K562 (cell line): Measurements from ENCODE around the gene SPRED2. TPM values are rescaled to one million over a fixed set of nuclear protein-coding genes. Genes with fewer than 3 reads are reported as not detected.
A peak's percentile ranks its signal among the peaks of the same experiment; 100 is the strongest.

Experiments used
- ATAC-seq: fragments of 200-7000 bp; cut with Tn5 transposase; 3 replicates; pipeline ENCODE4 v1.9.1; 2020; ENCODE audit warnings: moderate library complexity
- BruUV-seq: library from RNA; stranded (reverse); fragments of 400-500 nt; replicated peaks from 2 replicates; lab custom pipeline; 2021; lab: Mats Ljungman, UMichigan
- CTCF ChIA-PET: fragments of 300-600 bp; formaldehyde crosslinking; extraction: SDS; loops from one replicate; lab custom pipeline; 2021; ENCODE audit warnings: low intra/inter-chr PET ratio; lab: Yijun Ruan, JAX
- POLR2A ChIA-PET: fragments of 300-600, 350-650 bp; sonication (Branson Sonifier 250); formaldehyde crosslinking; extraction: SDS; loops from one replicate; lab custom pipeline; 2021; ENCODE audit warnings: antibody characterized with exemption, inconsistent platforms; lab: Yijun Ruan, JAX
- DNase-seq, 4 experiments: peaks; one replicate each; pipeline versions ENCODE4 v3.0.0 to v3.0.0-alpha.2; 2011 to 2018; ENCODE audit warnings: low spot score in 3 of 4, mixed read lengths in 3 of 4; ENCODE audit errors: extremely low read depth in 1 of 4
- FAIRE-seq: peaks from 2 replicates; lab custom pipeline; 2011; peaks lifted over from hg19 to GRCh38; lab: Jason Lieb, UNC
- H2AFZ ChIP-seq: 2 replicates; pipeline ENCODE4 v1.6.0; 2011; ENCODE audit warnings: low read depth, low read length, control low read depth, inconsistent platforms
- H3K27ac ChIP-seq: fragments of 200-600 bp; 3 replicates; pipeline ENCODE4 v1.8.0; 2011; ENCODE audit warnings: low read depth, mild to moderate bottlenecking, control low read depth, inconsistent platforms, low read length, moderate library complexity, mixed read lengths; ENCODE audit errors: extremely low read depth
- H3K27me3 ChIP-seq, 2 experiments: fragments of 300-600 bp in 1 of 2; 2 replicates in 1 of 2; 3 replicates in 1 of 2; pipeline versions ENCODE4 v1.6.0 to v1.8.0; 2011; ENCODE audit warnings: inconsistent platforms in 2 of 2, low read length in 2 of 2, mild to moderate bottlenecking in 1 of 2, mixed read lengths in 1 of 2, moderate library complexity in 1 of 2; ENCODE audit not compliant: control insufficient read depth in 2 of 2, insufficient read depth in 2 of 2
- H3K36me3 ChIP-seq: fragments of 300-600 bp; 3 replicates; pipeline ENCODE4 v1.8.0; 2011; ENCODE audit warnings: mild to moderate bottlenecking, low read length, inconsistent platforms; ENCODE audit not compliant: control insufficient read depth, insufficient read depth
- H3K4me1 ChIP-seq, 2 experiments: fragments of 200-600 bp in 1 of 2; replicated peaks in 1 of 2; 2 replicates in 1 of 2; 3 replicates in 1 of 2; pipeline versions ENCODE4 v1.5.1 to v1.8.0; 2011; ENCODE audit warnings: inconsistent platforms in 2 of 2, low read length in 2 of 2, mild to moderate bottlenecking in 1 of 2, mixed read lengths in 1 of 2, moderate library complexity in 1 of 2; ENCODE audit not compliant: control insufficient read depth in 2 of 2, insufficient read depth in 2 of 2
- H3K4me2 ChIP-seq: 2 replicates; pipeline ENCODE4 v1.6.1; 2011; ENCODE audit warnings: low read length, control low read depth, inconsistent platforms, mixed read lengths; ENCODE audit not compliant: insufficient read depth
- H3K4me3 ChIP-seq: fragments of 200-600 bp; sonication (generic), shearing (Covaris generic); 2 replicates; pipeline ENCODE4 v1.5.1; 2016; ENCODE audit warnings: control low read depth, inconsistent platforms
- H3K79me2 ChIP-seq: fragments of 200-600 bp; 3 replicates; pipeline ENCODE4 v1.8.0; 2011; ENCODE audit warnings: low read length, inconsistent platforms; ENCODE audit not compliant: control insufficient read depth, insufficient read depth
- H3K9ac ChIP-seq, 2 experiments: 2 replicates each; pipeline versions ENCODE4 v1.6.0 to v1.6.1; 2011; ENCODE audit warnings: low read depth in 2 of 2, low read length in 2 of 2, control low read depth in 1 of 2, inconsistent platforms in 1 of 2, mild to moderate bottlenecking in 1 of 2, mixed read lengths in 1 of 2; ENCODE audit not compliant: insufficient read depth in 1 of 2
- H3K9me1 ChIP-seq: one replicate; pipeline ENCODE4 v1.6.0; 2011; ENCODE audit warnings: inconsistent platforms, mild to moderate bottlenecking, low read length, moderate library complexity; ENCODE audit not compliant: control insufficient read depth, insufficient read depth
- H3K9me3 ChIP-seq: replicated peaks from 2 replicates; pipeline ENCODE4 v1.5.1; 2011; ENCODE audit warnings: low read depth, low read length, inconsistent platforms; ENCODE audit not compliant: control insufficient read depth, insufficient read depth
- H4K20me1 ChIP-seq: replicated peaks from 2 replicates; pipeline ENCODE4 v1.6.1; 2011; ENCODE audit warnings: low read length, inconsistent platforms, mixed read lengths; ENCODE audit not compliant: control insufficient read depth, insufficient read depth
- BDP1 ChIP-seq: IDR thresholded peaks from 3 replicates; pipeline ENCODE4 v1.6.1; 2011; ENCODE audit not compliant: insufficient read length, insufficient read depth
- CBX8 ChIP-seq: fragments of 200-600 bp; sonication (generic); IDR thresholded peaks from 2 replicates; pipeline ENCODE4 v1.6.1; 2012; ENCODE audit warnings: borderline replicate concordance, mixed run types, low read depth, mild to moderate bottlenecking, moderate library complexity, mixed read lengths, low read length, control low read depth, inconsistent platforms; ENCODE audit not compliant: poor library complexity, severe bottlenecking; ENCODE audit errors: extremely low read depth
- CEBPB ChIP-seq: fragments of 450-650 bp; IDR thresholded peaks from 2 replicates; pipeline ENCODE4 v1.6.1; 2016; ENCODE audit warnings: missing genetic modification characterization, missing compliant biosample characterization
- CHD2 ChIP-seq: IDR thresholded peaks from 2 replicates; pipeline ENCODE4 v1.6.1; 2011; ENCODE audit warnings: low read depth, low read length
- NR2C2 ChIP-seq, 2 experiments: fragments of 200-800 bp in 1 of 2; sonication (Bioruptor generic) in 1 of 2; sonication (generic) in 1 of 2; formaldehyde crosslinking in 1 of 2; IDR thresholded peaks; 2 replicates each; pipeline versions ENCODE4 v1.6.1 to v1.8.0; 2016 to 2022; ENCODE audit warnings: mild to moderate bottlenecking in 1 of 2, missing compliant biosample characterization in 1 of 2, missing genetic modification characterization in 1 of 2, missing genetic modification reagents in 1 of 2
- POLR2AphosphoS2 ChIP-seq: IDR thresholded peaks from 2 replicates; pipeline ENCODE4 v1.6.1; 2012; ENCODE audit warnings: low read length, improper control_type of control experiment
- POLR2G ChIP-seq: fragments of 200-400 bp; formaldehyde crosslinking; IDR thresholded peaks from 2 replicates; pipeline ENCODE4 v1.6.1; 2017; ENCODE audit warnings: low read depth, mild to moderate bottlenecking, antibody characterized with exemption, low read length, moderate library complexity
- SP1 ChIP-seq: sonication (generic); formaldehyde crosslinking; IDR thresholded peaks from 2 replicates; pipeline ENCODE4 v1.8.1; 2022; ENCODE audit warnings: mild to moderate bottlenecking, missing genetic modification reagents
- SUPT5H ChIP-seq: fragments of 450-650 bp; IDR thresholded peaks from 2 replicates; pipeline ENCODE4 v1.6.1; 2016
- TARDBP ChIP-seq: fragments of 450-650 bp; IDR thresholded peaks from 2 replicates; pipeline ENCODE4 v1.6.1; 2016
- ZNF143 ChIP-seq: sonication (generic); formaldehyde crosslinking; IDR thresholded peaks from 2 replicates; pipeline ENCODE4 v1.9.0; 2022; ENCODE audit warnings: mild to moderate bottlenecking, missing genetic modification reagents
- ZNF766 ChIP-seq: fragments of 200-800 bp; sonication (Bioruptor generic); conservative IDR thresholded peaks from 2 replicates; pipeline ENCODE4 v1.6.1; 2016; ENCODE audit warnings: missing genetic modification characterization, missing compliant biosample characterization
- WGBS: fragments of 100-300 bp; shearing (Covaris generic); methylation state at CpG from one replicate; pipeline ENCODE4 v1.1.6; 2016; ENCODE audit warnings: low coverage, mixed read lengths; ENCODE audit not compliant: insufficient coverage; ENCODE audit errors: missing lambda C conversion rate; 5-methylcytosine and 5-hydroxymethylcytosine counted together
- in situ Hi-C: fragments of 300-500 bp; cut with MboI; formaldehyde crosslinking; loops from 4 replicates; pipeline ENCODE4 v1.15.0; 2018; ENCODE audit warnings: inconsistent platforms, mixed read lengths
- intact Hi-C: fragments of 100-400 bp; cut with micrococcal nuclease; formaldehyde crosslinking; loops from 2 replicates; pipeline ENCODE4 v1.14.2; 2022
- polyA plus RNA-seq, 8 experiments: library from polyadenylated mRNA; depleted of rRNA in 4 of 8; stranded (reverse) in 5 of 8; unstranded in 3 of 8; fragments of >200 nt; fragmentation: Nextera tagmentation in 2 of 8; fragmentation: Illumina TruSeq in 1 of 8; extraction: Ambion mirVana in 2 of 8; extraction: Trizol in 1 of 8; gene quantifications; 2 replicates each; pipeline versions ENCODE4 v1.2.1 to v1.2.3, GENCODE V29; 2011 to 2014; ENCODE audit warnings: inconsistent platforms in 1 of 8, missing spikeins in 1 of 8
- total RNA-seq, 7 experiments: library from RNA; depleted of rRNA in 6 of 7; stranded (reverse); fragments of >200 nt in 6 of 7; fragmentation: Illumina TruSeq in 2 of 7; extraction: Trizol in 2 of 7; gene quantifications; 2 replicates each; pipeline versions ENCODE4 v1.2.1 to v1.2.3, GENCODE V29; 2011 to 2021; ENCODE audit warnings: low replicate concordance in 1 of 7
- TF ChIP-seq, protein P1 (sequence below): IDR thresholded peaks from 2 replicates; pipeline ENCODE4 v1.6.1; 2016; ENCODE audit warnings: missing genetic modification characterization, missing compliant biosample characterization

Gene SPRED2
- total and polyA plus RNA-seq, 9 of the 15 experiments (the other 6 are each of a cell fraction or from before 2014, with no cell fraction given) = 4.6 to 50.8 (median 14.1) TPM

DNA sequence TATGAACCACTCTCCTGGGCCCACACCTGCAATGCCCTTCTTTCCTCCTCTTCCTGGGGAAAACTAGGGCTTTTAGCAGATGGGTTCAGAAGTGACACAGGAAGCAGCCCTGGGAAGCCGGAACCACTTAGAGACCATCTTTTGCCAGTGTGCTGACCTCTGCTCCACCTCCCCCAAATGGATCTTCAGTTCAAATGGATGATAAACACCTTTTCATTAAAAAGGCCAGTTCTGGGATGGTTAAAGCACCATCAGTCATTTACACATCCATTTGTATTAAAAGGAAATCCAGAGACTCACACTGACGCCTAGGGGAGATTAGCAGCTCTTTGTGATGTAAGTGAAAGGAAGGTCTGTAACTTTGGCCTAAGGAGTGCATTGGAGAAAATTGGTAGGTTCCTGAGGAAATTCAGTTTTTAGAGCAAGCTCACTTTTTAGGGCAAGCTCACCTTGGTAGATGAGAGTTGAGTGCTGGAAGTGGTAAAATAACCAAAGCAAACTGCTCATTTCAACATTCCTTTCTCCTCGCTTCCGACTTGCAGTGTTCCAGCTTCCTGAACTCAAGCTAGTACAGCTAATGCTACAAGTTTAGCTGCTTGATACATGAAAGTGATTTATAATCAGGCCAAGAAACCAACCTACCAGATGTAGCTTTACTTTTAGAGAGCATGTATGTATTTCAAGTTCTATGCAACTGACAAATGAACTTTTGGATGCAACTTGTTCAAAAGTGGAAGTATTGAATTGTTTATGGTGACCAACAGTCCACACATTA is 157.1 kb downstream of the SPRED2 start (continued):
- TF ChIP-seq, protein P1, sequence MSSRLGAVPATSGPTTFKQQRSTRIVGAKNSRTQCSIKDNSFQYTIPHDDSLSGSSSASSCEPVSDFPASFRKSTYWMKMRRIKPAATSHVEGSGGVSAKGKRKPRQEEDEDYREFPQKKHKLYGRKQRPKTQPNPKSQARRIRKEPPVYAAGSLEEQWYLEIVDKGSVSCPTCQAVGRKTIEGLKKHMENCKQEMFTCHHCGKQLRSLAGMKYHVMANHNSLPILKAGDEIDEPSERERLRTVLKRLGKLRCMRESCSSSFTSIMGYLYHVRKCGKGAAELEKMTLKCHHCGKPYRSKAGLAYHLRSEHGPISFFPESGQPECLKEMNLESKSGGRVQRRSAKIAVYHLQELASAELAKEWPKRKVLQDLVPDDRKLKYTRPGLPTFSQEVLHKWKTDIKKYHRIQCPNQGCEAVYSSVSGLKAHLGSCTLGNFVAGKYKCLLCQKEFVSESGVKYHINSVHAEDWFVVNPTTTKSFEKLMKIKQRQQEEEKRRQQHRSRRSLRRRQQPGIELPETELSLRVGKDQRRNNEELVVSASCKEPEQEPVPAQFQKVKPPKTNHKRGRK = no peak
- TF ChIP-seq BDP1 (no peak), ZNF143 (CRISPR knock-in tag) (no peak), TARDBP (no peak), CEBPB (no peak), CHD2 (no peak), CBX8 (no peak)

GRCh38 chr2:65273344-65273743 is 159.1 kb downstream of the SPRED2 start:
- no peak for FAIRE-seq
- WGBS = 95% methylated on average over 8 of the region's 8 CpGs
- Histone ChIP-seq H2AFZ (no peak overlapping the region), H3K27ac (no peak overlapping the region), H3K27me3 (no peaks in the 10 kb centered on the region), H3K9ac (no peak overlapping the region), H4K20me1 (no peaks in the 10 kb centered on the region), H3K4me3 (no peak overlapping the region), H3K4me2 (no peak overlapping the region), H3K9me3 (no peaks in the 10 kb centered on the region), H3K9me1 (no peaks in the 10 kb centered on the region), H3K4me1 (peaks cover 0 to 7% of the 10 kb centered on the region in 2 experiments; a peak in 3 of 5 replicates), H3K79me2 (no peaks in the 10 kb centered on the region), H3K36me3 (peaks cover 41% of the 10 kb centered on the region)
- in situ Hi-C loops = no loop called here
- DNase-seq = no peak
- TF ChIP-seq POLR2AphosphoS2 (peak; percentile 56; the same call in 1 of the 2 replicates), ZNF766 (no peak), POLR2G (0 out of 2 replicates have a peak, but pooled peaks have one; percentile 32), SP1 (CRISPR knock-in tag) (no peak), SUPT5H (peak; percentile 52; the same call in 1 of the 2 replicates), NR2C2 (CRISPR knock-in tag; IDR thresholded peaks at IDR 0.05) (no peak), NR2C2 (tag; IDR thresholded peaks at IDR 0.05) (no peak)
- ChIA-PET POLR2A (no interaction called here), CTCF (no interaction called here)
- intact Hi-C loops = no loop called here
- no TSS peak for BruUV-seq
- no peak for ATAC-seq
